Fibroblast of lung (primary cell): ENCODE results near the gene RUNX1. TPM values are rescaled to one million over a fixed set of nuclear protein-coding genes. Genes with fewer than 3 reads are reported as not detected.
A peak's percentile ranks its signal among the peaks of the same experiment; 100 is the strongest.

Source experiments
- DNase-seq, 2 donors: peaks; one replicate each; pipeline versions ENCODE4 v3.0.0 to v3.0.0-alpha.2; 2010; ENCODE audit warnings: low read depth in 2 of 2
- H2AFZ ChIP-seq: 2 replicates; pipeline ENCODE4 v1.5.1; 2012; ENCODE audit warnings: low read length, control low read depth, inconsistent platforms
- H3K27ac ChIP-seq: 2 replicates; pipeline ENCODE4 v1.5.1; 2011; ENCODE audit warnings: low read length, control low read depth; ENCODE audit not compliant: insufficient read depth
- H3K27me3 ChIP-seq: 2 replicates; pipeline ENCODE4 v1.5.1; 2011; ENCODE audit warnings: mild to moderate bottlenecking, low read length; ENCODE audit not compliant: control insufficient read depth, insufficient read depth
- H3K36me3 ChIP-seq: 2 replicates; pipeline ENCODE4 v1.5.1; 2011; ENCODE audit warnings: low read length; ENCODE audit not compliant: control insufficient read depth, insufficient read depth
- H3K4me1 ChIP-seq: 2 replicates; pipeline ENCODE4 v1.5.1; 2011; ENCODE audit warnings: low read length; ENCODE audit not compliant: control insufficient read depth, insufficient read depth; ENCODE audit errors: extremely low read depth
- H3K4me2 ChIP-seq: 2 replicates; pipeline ENCODE4 v1.5.1; 2011; ENCODE audit warnings: low read length, control low read depth; ENCODE audit not compliant: insufficient read depth; ENCODE audit errors: extremely low read depth
- H3K4me3 ChIP-seq, 4 experiments: fragments of 200-600 bp in 1 of 4; sonication (generic) in 1 of 4; replicated peaks in 1 of 4; 2 replicates each; pipeline ENCODE4 v1.5.1; 2011 to 2016; ENCODE audit warnings: low read length in 4 of 4, low read depth in 3 of 4, mild to moderate bottlenecking in 3 of 4, control low read depth in 2 of 4, inconsistent platforms in 1 of 4, mixed read lengths in 1 of 4; ENCODE audit not compliant: insufficient read depth in 1 of 4; ENCODE audit errors: control extremely low read depth in 1 of 4
- H3K79me2 ChIP-seq: 2 replicates; pipeline ENCODE4 v1.5.1; 2012; ENCODE audit warnings: mild to moderate bottlenecking, low read length, inconsistent platforms; ENCODE audit not compliant: control insufficient read depth, insufficient read depth
- H3K9ac ChIP-seq: 2 replicates; pipeline ENCODE4 v1.5.1; 2011; ENCODE audit warnings: mild to moderate bottlenecking, low read length, control low read depth; ENCODE audit not compliant: insufficient read depth
- H3K9me3 ChIP-seq: 2 replicates; pipeline ENCODE4 v1.5.1; 2012; ENCODE audit warnings: low read depth, low read length; ENCODE audit not compliant: control insufficient read depth, insufficient read depth
- H4K20me1 ChIP-seq: 2 replicates; pipeline ENCODE4 v1.5.1; 2011; ENCODE audit warnings: low read length; ENCODE audit not compliant: control insufficient read depth, insufficient read depth; ENCODE audit errors: extremely low read depth
- CTCF ChIP-seq, 2 donors: IDR thresholded peaks in 1 of 2; conservative IDR thresholded peaks in 1 of 2; 1 replicate in 1 of 2; 2 replicates in 1 of 2; pipeline ENCODE4 v1.5.1; 2011 to 2012; ENCODE audit warnings: low read length in 2 of 2, control low read depth in 1 of 2, inconsistent platforms in 1 of 2, low read depth in 1 of 2, mild to moderate bottlenecking in 1 of 2
- EZH2 ChIP-seq: IDR thresholded peaks from 2 replicates; pipeline ENCODE4 v1.5.1; 2012; ENCODE audit warnings: low read length, control low read depth, mild to moderate bottlenecking; ENCODE audit errors: missing control alignments
- polyA plus RNA-seq, 2 donors: library from polyadenylated mRNA; depleted of rRNA in 1 of 2; stranded (reverse) in 1 of 2; unstranded in 1 of 2; fragments of >200 nt; gene quantifications; 2 replicates each; pipeline ENCODE4 v1.2.1, GENCODE V29; 2011 to 2012; ENCODE audit warnings: missing spikeins in 1 of 2
- total RNA-seq: library from RNA; depleted of rRNA; stranded (reverse); fragments of >200 nt; gene quantifications from 2 replicates; pipeline ENCODE4 v1.2.1, GENCODE V29; 2014

The RUNX1 gene
- total and polyA plus RNA-seq, 2 donors (not counting 1 experiment from before 2014, with no cell fraction given), result 23.1 to 41.6 TPM

GRCh38 chr21:34794686-34795085 lies 254.4 kb downstream of the RUNX1 start:
- H3K9me3 ChIP-seq, result no peaks in the 10 kb centered on the region
- peak overlapping the region; percentile 77 for H3K27ac ChIP-seq
- peaks cover 11% of the 10 kb centered on the region for H3K4me1 ChIP-seq
- H3K79me2 ChIP-seq, result peaks cover 15% of the 10 kb centered on the region
- no peak overlapping the region for H3K9ac ChIP-seq
- peaks cover 23% of the 10 kb centered on the region for H3K36me3 ChIP-seq
- no peak for DNase-seq
- no peak overlapping the region for H2AFZ ChIP-seq
- H3K27me3 ChIP-seq, result no peaks in the 10 kb centered on the region
- no peak for TF ChIP-seq CTCF (conservative IDR thresholded peaks at IDR 0.05 in 1 of 2, IDR thresholded peaks at IDR 0.05 in 1 of 2; ENCODE audit: low read depth in 1 of 2, low read length in 2 of 2)
- no peak for TF ChIP-seq EZH2
- no peak overlapping the region for H3K4me3 ChIP-seq
- H4K20me1 ChIP-seq, result no peaks in the 10 kb centered on the region
- H3K4me2 ChIP-seq, result no peak overlapping the region

GRCh38 chr21:34793471-34793870 lies 255.6 kb downstream of the RUNX1 start:
- H3K9ac ChIP-seq, result no peak overlapping the region
- H3K27me3 ChIP-seq, result no peaks in the 10 kb centered on the region
- no peak for DNase-seq
- H3K4me1 ChIP-seq, result peaks cover 11% of the 10 kb centered on the region
- H3K36me3 ChIP-seq, result peaks cover 19% of the 10 kb centered on the region
- H3K79me2 ChIP-seq, result peaks cover 11% of the 10 kb centered on the region
- H3K4me2 ChIP-seq, result no peak overlapping the region
- H3K27ac ChIP-seq, result no peak overlapping the region
- H3K9me3 ChIP-seq, result no peaks in the 10 kb centered on the region
- no peak overlapping the region for H2AFZ ChIP-seq
- TF ChIP-seq CTCF (conservative IDR thresholded peaks at IDR 0.05 in 1 of 2, IDR thresholded peaks at IDR 0.05 in 1 of 2; ENCODE audit: low read depth in 1 of 2, low read length in 2 of 2), result no peak
- no peak for TF ChIP-seq EZH2
- H4K20me1 ChIP-seq, result no peaks in the 10 kb centered on the region
- H3K4me3 ChIP-seq, result no peak overlapping the region

- no peak for TF ChIP-seq EZH2
- TF ChIP-seq CTCF (conservative IDR thresholded peaks at IDR 0.05 in 1 of 2, IDR thresholded peaks at IDR 0.05 in 1 of 2; ENCODE audit: low read depth in 1 of 2, low read length in 2 of 2), result no peak
- Histone ChIP-seq H3K4me3 (no peak overlapping the region), H3K4me1 (peaks cover 11% of the 10 kb centered on the region), H2AFZ (no peak overlapping the region), H4K20me1 (no peaks in the 10 kb centered on the region), H3K36me3 (peaks cover 19% of the 10 kb centered on the region), H3K9me3 (no peaks in the 10 kb centered on the region), H3K27me3 (no peaks in the 10 kb centered on the region), H3K4me2 (no peak overlapping the region), H3K27ac (no peak overlapping the region), H3K79me2 (peaks cover 11% of the 10 kb centered on the region), H3K9ac (no peak overlapping the region)
- no peak for DNase-seq
Observed at GRCh38 chr21:34792504-34793089, 256.5 kb downstream of the RUNX1 start.
